HL-60 (cell line): ENCODE measurements around the gene HDAC7.

Source experiments
- DNase-seq, 2 experiments: peaks; one replicate each; pipeline ENCODE4 v3.0.0-alpha.2; 2010 to 2020; ENCODE audit warnings: low read depth in 1 of 2, low spot score in 1 of 2
- H3K27ac ChIP-seq: fragments of 250-450 bp; sonication (Bioruptor Pico); replicated peaks from 2 replicates; pipeline ENCODE4 v1.5.1; 2020; ENCODE audit warnings: mild to moderate bottlenecking, moderate library complexity
- H3K27me3 ChIP-seq: fragments of 250-450 bp; sonication (Bioruptor Pico); 2 replicates; pipeline ENCODE4 v1.5.1; 2021; ENCODE audit warnings: mild to moderate bottlenecking, moderate library complexity; ENCODE audit not compliant: insufficient read depth, poor library complexity, severe bottlenecking
- H3K4me3 ChIP-seq: replicated peaks from 2 replicates; pipeline ENCODE4 v1.5.1; 2011; ENCODE audit warnings: mild to moderate bottlenecking, control low read depth, low read length; ENCODE audit not compliant: insufficient read depth
- GABPA ChIP-seq: IDR thresholded peaks from 2 replicates; pipeline ENCODE4 v1.6.1; 2012; ENCODE audit warnings: low read depth
- POLR2AphosphoS5 ChIP-seq: IDR thresholded peaks from 2 replicates; pipeline ENCODE4 v1.6.1; 2012; ENCODE audit warnings: low read depth
- SPI1 ChIP-seq: IDR thresholded peaks from 2 replicates; pipeline ENCODE4 v1.6.1; 2012; ENCODE audit warnings: low read depth, mild to moderate bottlenecking, borderline replicate concordance
- TF ChIP-seq, protein P1 (sequence below): IDR thresholded peaks from one replicate; pipeline ENCODE4 v1.5.1; 2011; ENCODE audit warnings: low read length, control low read depth, inconsistent platforms; ENCODE audit not compliant: insufficient read depth
- TF ChIP-seq, protein P2 (sequence below): IDR thresholded peaks from 2 replicates; pipeline ENCODE4 v1.6.1; 2012; ENCODE audit warnings: low read depth; ENCODE audit not compliant: insufficient replicate concordance

The HDAC7 gene

DNA sequence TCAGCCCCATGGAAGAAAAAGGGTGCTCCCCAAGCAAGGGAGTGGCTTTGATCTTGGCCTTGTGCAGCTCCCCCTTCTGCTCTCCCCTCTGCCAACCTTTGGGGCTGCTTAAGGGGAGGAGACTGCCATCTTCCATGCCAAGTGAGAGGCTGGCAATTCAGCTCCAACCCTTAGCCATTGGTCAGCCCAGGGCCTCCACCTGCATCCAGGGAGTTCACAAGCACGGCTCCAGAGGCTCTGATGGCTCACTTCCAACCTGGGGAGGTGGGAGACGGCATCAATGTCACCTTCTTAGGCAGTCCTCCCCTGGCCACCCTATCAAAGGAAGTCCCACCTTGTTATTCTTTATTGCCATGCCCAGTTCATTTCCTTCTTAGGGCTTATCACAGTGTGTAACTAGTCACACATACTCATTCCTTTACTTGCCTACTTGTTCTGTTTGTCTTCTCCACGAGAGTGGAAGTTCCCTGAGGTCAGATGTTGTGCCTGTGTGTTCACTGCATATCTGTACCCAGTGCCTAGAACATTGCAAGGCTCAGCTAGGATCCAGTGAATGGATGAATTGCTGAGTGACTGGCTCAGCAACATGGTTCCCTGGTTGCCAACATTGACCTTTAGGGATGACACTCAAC, 5.0 kb downstream of the HDAC7 start:
- no peak for DNase-seq
- Histone ChIP-seq H3K27me3 (no peaks in the 10 kb centered on the region), H3K4me3 (no peak overlapping the region), H3K27ac (peak overlapping the region; percentile 91)
- TF ChIP-seq, protein P1, sequence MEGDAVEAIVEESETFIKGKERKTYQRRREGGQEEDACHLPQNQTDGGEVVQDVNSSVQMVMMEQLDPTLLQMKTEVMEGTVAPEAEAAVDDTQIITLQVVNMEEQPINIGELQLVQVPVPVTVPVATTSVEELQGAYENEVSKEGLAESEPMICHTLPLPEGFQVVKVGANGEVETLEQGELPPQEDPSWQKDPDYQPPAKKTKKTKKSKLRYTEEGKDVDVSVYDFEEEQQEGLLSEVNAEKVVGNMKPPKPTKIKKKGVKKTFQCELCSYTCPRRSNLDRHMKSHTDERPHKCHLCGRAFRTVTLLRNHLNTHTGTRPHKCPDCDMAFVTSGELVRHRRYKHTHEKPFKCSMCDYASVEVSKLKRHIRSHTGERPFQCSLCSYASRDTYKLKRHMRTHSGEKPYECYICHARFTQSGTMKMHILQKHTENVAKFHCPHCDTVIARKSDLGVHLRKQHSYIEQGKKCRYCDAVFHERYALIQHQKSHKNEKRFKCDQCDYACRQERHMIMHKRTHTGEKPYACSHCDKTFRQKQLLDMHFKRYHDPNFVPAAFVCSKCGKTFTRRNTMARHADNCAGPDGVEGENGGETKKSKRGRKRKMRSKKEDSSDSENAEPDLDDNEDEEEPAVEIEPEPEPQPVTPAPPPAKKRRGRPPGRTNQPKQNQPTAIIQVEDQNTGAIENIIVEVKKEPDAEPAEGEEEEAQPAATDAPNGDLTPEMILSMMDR = no peak
- TF ChIP-seq POLR2AphosphoS5 = no peak
- TF ChIP-seq, protein P2, sequence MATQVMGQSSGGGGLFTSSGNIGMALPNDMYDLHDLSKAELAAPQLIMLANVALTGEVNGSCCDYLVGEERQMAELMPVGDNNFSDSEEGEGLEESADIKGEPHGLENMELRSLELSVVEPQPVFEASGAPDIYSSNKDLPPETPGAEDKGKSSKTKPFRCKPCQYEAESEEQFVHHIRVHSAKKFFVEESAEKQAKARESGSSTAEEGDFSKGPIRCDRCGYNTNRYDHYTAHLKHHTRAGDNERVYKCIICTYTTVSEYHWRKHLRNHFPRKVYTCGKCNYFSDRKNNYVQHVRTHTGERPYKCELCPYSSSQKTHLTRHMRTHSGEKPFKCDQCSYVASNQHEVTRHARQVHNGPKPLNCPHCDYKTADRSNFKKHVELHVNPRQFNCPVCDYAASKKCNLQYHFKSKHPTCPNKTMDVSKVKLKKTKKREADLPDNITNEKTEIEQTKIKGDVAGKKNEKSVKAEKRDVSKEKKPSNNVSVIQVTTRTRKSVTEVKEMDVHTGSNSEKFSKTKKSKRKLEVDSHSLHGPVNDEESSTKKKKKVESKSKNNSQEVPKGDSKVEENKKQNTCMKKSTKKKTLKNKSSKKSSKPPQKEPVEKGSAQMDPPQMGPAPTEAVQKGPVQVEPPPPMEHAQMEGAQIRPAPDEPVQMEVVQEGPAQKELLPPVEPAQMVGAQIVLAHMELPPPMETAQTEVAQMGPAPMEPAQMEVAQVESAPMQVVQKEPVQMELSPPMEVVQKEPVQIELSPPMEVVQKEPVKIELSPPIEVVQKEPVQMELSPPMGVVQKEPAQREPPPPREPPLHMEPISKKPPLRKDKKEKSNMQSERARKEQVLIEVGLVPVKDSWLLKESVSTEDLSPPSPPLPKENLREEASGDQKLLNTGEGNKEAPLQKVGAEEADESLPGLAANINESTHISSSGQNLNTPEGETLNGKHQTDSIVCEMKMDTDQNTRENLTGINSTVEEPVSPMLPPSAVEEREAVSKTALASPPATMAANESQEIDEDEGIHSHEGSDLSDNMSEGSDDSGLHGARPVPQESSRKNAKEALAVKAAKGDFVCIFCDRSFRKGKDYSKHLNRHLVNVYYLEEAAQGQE = no peak
- no peak for TF ChIP-seq SPI1
- TF ChIP-seq GABPA = no peak

DNA sequence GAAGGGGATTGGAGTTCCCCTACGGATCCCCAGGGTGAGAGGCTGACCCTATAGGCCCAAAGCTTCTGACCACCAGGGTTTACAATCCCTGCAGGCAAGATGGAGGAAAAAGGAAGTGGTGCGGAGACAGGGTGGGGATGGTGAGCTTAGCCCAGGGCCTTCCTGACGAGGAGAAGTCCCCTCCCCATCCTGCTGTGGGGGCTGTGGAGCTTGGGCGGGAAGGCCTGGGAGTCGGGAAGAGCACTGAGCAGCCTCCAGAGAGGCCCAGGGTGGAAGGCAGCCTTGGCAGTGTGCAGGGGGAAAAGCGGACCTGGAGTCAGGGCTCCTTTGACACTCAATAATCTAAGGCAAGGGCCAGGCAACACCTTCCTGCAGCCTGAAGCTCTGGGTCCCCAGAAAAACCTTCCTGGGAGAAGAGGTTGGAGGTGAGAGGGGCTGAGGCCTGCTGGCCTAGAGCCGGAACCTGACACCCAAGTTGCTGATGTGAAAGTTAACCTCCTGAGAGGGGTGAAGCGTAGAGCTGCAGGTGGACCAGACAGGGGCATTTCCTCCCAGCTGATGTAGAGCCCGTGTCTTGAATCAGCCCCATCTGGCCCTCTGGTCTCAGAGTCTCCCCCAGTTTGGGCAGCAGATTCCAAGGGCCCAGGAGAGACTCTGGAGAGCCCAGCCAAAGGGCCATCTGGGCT, 6.0 kb downstream of the HDAC7 start:
- DNase-seq = peak; percentile 70 to 82
- Histone ChIP-seq H3K27ac (peak overlapping the region; percentile 91), H3K27me3 (no peaks in the 10 kb centered on the region), H3K4me3 (peak overlapping the region; percentile 44)
- TF ChIP-seq SPI1 (peak; percentile 92), POLR2AphosphoS5 (no peak; the same call in 1 of the 2 replicates)

DNA sequence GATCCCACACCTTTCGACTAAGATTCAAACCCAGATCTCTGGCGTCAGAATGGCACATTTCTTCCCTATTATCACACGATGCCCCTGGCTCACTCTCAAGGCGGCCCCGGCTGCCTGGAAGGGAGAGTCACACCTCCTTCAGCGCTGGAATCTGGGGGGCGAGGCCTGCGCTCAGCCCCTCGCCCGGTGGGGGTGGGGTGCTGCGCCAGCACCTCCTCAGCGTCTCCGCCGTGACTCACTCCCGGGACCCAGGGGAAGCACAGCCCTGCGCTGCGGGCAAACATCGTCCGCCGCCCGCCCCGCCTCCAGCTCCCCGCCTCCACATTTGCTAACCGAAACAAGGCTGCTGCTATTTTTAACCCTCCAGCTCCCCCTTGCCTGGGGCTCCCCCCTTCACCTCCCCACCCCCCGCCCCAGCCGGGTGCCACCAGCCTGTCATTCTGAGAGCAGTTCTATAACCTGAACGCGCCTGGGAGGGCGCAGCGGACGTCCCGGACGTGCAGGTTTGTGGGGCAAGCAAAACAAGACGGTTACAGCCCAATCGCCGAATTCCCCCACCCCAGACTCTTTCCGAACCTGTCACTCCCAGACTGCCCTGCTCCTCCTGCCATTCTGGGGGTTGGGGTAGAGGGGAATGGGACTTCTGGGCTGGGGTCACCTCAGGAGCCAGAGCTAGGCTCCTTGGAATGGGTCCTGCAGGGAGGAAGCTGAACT, 6.7 kb downstream of the HDAC7 start:
- DNase-seq = peak; percentile 83 to 92
- Histone ChIP-seq H3K27me3 (no peaks in the 10 kb centered on the region), H3K27ac (peak overlapping the region; percentile 91), H3K4me3 (peak overlapping the region; percentile 44)
- TF ChIP-seq POLR2AphosphoS5 (peak; percentile 79), GABPA (no peak), SPI1 (no peak)
- TF ChIP-seq, protein P1 = no peak
- TF ChIP-seq, protein P2 = peak; percentile 29
